HG03442 (cell line): ENCODE data around the gene PPIC.

Source experiments
- ATAC-seq: cut with Tn5 transposase; IDR thresholded peaks from one replicate; pipeline ENCODE4 v1.9.1; 2021; ENCODE audit warnings: mild to moderate bottlenecking, moderate library complexity; ENCODE audit not compliant: unreplicated experiment

Gene PPIC

DNA sequence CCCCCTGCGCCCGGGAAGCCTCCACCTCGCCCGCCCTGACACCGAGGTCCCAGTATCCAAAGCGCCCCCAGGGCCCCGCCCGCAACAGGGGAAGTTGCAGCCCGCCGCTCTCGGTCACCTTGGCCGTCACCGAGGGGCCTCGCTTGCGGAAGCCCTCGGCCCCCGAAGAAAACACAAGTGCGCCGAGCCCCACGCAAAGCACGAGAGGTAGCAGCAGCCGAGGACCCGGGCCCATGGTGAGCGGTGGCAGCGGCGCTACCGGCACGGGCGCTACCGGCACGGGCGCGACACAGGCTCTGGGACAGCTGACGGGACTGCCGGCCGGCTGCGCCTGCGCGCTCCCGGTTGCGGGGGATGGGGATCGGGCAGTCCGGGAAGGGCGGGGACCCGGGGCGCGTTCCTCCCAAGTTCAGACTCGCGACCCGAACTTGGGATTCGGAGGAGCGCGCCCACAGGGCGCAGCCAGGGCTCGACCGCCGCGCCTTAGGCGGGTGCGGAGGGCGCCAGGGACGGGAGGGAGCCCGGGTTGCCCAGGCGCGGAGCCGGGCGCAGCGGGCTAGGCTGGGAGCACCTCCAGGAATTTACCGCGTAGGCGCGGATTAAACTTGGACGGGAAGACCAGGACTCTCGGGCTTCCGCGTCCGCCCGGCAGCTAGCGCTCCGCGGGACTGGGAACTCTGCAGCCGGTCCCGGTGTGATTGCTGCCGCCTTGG, at the start of gene PPIC:
Gene PPIC, minus strand, starts transcription at position 335 of the 713 bp plus-strand sequence. Its CDS starts 100 bp downstream, at position 235.
- ATAC-seq = peak; percentile 44

DNA sequence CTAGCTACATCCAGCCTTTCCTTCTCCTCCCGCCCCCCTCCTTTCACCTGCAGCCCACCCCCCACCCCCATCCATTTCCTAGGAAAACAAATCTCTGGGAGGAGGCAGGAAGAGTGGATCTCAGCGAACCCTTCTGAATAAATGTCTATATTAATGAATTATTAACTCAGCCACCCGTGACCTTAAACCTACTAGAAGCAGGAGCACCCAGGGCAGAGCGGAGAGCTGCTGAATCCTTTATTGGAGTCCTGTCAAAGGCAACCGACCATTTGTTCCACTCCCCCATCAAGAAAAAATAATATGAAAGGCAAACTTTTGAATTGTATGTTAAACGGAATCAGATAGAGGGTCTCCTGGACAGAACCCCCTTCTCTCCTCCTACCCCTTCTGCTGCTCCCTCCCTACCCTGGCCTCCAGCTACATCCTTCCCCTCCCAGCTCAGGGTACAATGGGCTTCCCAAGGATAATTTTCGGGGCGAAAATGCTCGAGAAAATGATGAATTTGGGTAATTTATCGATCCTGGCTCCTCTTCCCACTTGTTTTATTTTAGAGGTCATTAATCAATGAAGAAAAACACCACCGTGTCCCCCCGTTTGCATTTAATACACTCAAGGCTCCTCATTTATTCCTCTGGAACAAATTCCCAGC, 49.2 kb upstream of the PPIC start:
- ATAC-seq = no peak

DNA sequence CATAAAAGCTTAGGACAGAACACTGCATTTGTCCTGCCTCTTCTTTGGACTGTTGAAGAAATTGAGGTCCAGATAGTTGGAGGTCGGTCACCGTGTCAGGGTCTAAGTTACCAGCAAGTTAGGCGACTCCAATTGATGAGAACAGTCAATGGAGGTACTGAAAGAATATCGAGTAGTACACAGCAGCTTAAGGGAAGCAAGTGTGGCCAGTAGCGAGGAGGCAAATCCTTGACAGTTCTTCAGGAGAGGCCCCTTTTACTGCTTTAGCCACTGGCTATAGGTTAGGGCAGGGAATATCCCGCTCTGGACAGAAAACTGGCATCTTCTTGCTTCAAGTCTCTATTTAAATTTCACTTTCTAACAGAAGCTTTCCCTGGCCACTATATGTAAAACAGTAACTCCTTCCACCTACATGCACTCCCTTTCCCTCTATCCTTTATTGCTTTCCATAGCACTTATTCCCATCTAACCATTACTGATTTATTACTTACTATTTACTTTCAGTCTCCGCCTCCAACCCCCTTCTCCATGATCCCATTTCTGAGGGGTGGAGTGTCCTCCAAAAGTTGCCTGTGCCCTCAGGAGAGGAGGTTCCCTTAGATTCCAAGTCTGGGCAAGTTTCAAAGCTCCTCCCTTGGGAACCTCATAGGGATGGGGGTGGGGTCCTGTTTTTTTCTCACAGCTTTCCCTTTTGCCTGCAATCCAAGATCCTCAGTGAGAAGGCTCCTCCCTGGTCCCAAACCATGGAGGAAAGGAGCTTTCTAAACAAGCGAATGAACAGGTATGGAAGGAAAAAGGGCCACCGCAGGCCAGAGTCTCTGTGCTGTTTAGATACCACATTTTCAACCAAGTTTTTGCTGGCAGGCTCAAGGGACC, 48.4 kb upstream of the PPIC start:
- ATAC-seq = no peak

DNA sequence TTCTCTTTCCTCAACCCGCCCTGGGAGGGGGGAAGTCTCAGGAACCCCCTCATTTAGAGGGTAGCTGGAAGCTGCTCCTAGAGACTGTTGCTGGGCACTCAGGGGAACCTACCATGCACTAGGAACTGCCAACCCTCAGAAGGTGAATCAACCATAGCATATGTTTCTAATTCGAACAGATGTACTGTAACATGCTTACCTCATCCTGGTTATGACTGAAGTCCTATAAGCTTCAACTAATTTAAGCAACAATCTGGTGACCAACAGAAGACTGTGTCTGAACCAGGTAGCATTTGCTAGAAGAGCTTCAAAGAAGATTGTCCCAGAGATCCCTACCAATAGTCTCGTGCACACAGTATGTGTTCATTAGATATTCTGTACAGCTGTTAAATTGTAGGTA, 46.8 kb upstream of the PPIC start:
- no peak for ATAC-seq

DNA sequence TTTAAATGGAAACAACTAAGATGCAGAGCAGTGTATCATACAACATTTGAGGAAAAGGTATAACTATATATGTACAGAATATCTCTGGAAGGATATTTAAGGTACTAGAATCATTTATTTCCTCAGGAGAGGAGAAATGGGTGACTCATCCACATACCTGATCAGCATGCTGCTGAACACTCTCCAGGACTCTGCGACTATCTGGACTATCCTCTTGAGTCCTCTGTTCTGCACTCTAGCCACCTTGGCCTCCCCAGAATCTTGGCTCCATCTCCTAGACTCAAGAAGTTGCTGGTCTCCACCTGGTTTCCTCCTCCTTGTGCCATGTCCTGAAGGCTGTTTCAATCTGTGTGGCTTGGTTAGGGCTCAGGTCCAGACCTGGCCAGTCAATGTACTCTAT, 43.7 kb upstream of the PPIC start:
- ATAC-seq = no peak

DNA sequence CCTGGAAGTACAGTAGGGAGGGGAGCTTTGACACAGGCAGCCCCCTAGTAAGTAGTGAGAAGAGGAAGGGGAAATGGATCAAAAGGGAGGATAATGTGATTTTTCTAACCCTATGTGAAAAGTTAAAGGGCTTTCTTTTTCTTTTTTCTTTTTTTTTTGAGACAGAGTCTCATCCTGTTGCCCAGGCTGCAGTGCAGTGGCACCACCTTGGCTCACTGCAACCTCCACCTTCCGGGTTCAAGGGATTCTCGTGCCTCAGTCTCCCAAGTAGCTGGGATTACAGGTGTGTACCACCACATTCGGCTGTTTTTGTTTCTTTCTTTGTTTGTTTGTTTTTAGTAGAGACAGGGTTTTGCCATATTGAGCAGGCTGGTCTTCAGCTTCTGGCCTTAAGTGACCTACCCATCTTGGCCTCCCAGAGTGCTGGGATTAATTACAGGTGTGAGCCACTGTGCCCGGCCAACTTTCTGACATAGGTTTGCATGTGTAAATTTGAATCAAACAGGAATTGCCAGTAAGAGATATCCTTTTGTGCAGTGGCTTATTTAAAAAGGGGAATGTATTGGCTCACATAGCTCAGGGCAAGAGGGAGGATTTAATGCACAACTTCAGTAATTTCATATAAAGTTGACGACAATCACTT, 39.1 kb upstream of the PPIC start:
- no peak for ATAC-seq

DNA sequence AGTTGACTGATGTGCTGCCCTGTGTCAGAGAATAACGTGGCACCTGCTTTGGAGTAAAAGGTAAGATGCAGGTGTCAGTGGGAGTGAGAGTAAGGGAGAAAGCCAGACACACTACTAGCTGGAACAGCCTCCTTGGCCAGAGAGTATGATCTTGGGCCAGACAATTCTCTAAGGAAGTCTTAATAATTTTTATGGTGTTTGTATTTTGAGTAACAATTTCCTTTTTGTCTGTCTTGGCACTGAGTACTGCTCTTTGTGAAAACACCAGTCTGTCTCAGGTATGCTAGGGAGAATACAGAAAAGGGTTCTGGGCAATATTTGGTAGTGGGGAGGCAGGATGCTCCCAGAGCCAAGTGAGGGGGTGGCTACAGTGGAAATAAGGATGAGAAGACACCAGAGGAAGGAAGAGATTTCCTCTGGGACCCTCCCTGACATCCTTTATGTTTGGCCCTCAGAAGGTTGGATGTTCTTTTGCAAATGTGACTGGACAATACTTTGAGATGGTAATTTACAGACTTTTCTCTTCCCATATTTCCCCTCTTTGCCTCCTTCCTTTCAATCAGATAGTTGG, 31.9 kb upstream of the PPIC start:
- no peak for ATAC-seq

DNA sequence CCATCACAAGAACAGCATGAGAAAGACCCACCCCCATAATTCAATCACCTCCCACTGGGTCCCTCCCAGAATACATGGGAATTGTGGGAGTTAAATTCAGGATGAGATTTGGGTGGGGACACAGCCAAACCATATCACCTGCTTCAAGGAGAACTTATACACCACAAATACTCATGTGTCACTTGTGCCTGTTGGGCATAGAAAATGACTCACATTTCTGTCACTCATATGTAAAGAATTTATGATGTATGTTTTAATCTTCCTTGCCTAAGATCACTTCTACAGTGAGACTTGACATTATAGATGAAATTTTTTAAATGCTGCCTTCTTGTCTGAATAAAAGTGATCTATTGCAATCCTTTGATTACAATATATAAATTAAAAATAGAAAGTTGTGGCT, 29.5 kb upstream of the PPIC start:
- no peak for ATAC-seq

DNA sequence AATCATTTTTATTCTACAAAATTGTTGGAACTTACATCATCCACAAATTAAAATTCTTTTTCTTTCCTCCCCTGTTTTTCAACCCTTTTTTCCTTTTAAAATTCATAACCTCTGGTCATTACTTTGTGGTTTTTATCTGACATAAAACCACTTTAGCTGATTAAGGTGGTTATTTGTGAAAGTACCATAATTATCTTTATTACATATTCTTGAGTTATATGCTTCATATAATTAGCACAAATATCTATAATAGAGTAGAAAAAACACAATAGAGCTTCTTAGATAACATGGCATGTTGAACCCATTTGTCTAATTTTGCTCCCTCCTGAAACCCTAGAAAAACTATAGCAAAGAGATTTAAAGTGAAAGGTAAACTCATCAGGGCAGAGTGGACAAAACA, 22.9 kb upstream of the PPIC start:
- no peak for ATAC-seq

DNA sequence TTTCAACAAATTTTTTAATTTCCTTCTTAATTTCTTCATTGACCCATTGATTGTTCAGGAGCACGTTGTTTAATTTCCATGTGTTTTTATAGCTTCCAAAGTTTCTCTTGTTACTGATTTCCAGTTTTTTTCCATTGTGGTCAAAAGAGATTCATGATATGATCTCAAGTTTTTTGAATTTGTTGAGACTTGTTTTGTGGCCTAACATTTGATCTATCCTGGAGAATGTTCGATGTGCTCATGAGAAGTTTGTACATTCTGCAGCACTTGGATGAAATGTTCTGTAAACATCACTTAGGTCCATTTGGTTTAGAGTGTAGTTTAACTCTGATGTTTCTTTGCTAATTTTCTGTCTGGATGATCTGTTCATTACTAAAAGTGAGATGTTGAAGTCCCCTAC, 14.7 kb upstream of the PPIC start:
- ATAC-seq = no peak

DNA sequence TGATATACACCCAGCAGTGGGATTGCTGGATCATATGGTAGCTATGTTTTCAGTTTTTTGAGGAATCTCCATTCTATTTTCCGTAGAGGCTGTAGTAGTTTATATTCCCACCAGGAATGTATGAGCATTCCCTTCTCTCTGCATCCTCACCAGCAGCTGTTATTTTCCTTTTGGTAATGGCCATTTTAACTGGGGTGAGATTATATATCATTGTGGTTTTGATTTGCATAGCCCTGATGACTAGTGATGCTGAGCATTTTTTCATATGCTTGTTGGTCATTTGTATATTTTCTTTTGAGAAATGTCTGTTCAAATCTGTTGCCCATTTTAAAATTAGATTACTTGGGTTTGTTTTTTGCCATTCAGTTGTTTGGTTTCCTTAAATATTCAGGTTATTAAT, 11.2 kb upstream of the PPIC start:
- no peak for ATAC-seq

DNA sequence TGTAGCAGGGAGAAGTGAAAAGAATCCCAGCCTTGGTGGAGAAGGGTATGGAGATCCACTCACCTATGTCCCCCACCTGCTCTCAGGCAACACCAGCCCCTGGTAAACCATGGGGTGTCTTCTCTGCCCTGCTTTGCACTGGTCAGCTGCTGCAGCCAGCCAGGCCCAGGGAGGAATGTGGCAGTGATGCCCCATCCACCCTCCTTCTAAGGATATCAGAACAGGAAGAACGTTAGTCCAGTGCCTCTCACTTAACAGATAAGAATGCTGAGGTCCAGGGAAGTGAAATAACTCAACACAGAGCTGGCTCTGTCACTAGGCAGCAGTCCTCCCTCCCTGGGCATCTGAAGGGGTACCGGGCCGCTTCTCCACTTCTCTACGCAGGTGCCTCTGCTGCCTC, 9.7 kb upstream of the PPIC start:
- no peak for ATAC-seq

DNA sequence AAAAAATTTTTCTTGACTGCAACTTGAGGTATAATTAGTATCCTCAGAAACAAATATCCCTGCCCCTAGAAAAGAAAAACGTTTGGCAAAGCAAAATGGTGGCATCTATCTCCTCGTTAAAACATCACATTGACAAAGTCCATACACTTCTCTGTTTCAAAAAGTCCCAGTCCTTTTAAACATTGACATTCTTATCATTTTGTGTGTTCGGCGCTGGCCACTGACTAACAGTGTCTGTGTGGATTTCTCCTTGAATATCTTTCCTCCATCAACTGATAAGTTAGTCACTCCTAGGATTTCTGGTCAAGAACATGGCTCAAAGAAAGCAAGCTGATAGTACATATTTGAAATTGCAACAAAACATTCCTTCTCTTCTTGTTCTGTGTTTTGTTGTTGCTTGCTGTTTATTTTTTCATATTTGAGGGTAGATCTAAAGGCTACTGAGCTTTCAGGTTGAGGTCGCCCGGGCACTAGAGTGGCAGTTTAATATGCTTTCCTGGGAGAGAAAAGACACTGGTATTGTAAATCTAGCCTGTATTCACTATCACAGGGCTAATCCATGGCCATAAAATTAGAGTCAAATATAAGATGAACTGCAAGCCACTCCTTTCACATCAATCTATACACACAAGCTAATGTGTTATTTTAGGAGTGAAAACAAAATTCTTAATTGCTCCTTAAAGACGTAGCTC, 8.5 kb upstream of the PPIC start:
- no peak for ATAC-seq

DNA sequence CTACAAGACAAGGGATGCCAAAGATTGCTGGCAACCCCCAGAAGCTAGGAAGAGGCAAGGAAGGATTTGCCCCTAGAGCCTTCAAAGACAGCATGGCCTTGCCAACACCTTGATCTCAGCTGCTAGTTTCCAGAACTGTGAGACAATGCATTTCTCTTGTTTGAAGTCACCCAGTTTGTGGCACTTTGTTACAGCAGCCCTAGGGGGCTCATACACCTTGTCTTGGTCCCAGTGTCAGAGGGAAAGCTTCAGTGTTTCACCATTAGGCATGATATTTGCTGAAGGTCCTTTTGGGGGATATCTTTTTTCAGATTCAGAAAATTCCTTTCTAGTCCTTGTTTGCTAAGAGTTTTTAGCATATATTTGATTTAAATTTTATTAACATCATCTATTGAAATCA, 3.1 kb upstream of the PPIC start:
- ATAC-seq = no peak

DNA sequence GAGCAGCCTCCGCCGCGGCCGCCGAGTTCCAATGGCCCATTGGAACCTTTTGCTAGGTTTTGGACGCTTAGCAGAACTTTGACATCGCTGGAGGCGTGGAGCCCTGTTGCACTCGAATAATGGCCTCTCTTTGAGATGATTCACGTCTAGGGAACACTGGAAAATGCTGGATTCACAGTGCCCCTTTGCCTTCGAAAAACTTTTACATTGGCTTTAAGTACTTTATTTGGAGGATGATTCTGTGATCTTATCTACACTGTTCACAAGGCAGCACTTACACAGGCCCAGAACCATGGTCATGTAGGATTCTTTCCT, 536 bp upstream of the PPIC start:
- ATAC-seq = no peak

DNA sequence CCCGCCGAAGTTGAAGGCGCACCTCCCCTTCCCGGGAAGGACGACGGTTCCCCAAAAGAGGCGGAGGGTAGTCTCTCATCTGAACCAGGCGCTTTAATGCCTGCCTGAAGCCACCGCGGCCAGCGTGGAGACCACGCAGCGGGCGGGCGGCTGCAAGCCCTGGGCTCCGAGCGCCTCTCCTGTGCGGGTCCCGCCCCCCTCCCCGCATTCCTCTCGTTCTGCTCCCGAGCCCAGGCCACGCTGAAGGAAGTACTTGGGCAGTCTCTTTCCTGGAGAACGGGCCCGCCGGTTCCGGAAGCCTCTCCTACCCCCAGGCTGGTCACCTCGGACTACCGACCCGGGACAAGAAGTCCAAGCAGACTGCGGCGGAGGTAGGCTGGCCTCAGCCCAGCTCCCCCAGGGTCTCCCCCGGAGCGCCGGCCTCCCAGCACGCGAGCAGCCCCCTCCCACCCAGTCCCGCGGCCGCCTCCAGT, 571 bp downstream of the PPIC start:
- ATAC-seq = peak; percentile 18

DNA sequence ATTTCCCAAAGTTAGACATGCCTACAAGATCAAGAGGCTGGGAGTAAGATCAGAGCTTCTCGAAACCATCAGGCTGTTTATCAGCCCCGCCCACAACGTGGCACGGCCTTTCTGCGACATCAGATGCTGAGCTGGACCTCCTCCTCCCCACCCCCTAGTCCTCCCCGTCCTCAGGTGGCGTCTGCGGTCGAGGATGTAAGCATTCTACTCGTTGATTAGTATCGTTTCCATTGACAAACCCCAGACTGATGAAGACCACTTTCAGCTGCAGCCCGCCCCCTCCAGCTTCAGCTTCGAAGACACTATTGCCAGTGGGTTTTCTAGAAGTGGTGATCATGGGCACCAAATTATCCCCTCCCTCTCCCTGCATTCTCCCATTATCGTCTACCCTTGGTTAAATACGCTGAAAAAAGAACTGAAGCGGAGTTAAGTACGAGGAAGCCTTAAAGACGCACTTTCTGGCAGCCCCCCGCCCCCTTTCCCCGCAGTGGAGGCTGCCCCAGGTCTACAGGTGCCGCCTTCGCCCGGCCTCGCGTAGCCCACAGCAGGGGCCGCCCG, 1.1 kb downstream of the PPIC start:
- ATAC-seq = peak; percentile 31

DNA sequence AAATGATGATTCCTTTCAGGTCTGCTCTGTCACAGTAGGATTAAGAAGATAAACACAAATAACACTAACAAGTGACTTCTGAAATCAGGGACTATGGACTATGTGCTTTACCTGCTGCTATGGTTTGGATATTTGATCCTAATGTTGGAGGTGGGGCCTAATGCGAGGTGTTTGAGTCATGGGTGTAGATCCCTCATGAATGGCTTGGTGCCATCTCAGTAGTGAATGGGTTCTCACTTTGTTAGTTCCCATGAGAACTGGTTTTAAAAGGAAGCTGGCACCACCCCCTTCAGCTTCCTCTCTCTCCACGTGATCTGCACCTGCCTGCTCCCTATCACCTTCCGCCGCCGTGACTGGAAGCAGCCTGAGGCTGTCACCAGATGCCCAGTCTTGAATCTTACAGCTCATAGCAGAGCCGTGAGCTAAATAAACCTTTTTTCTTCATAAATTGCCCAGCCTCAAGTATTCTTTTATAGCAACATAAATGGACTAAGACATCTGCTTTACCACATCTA, 3.3 kb downstream of the PPIC start:
- no peak for ATAC-seq

DNA sequence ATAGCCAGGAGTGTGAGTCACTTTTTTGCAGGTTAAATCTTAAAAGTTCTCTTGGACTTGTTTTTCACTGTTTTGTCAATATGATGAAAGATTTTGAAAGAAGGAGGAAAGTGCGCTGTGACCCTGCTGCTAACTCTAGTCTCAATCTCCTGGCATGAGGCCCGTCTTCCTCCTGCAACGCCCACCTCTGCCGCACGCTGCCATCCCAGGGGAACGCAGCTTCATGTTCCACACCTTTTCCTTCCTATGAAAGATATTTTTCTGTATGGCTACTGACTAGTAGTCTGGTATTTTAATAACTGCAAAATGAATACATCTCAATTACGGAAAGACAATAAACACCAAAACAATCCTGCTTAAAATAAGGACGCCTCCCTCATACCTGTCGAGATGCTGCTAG, 8.3 kb downstream of the PPIC start:
- ATAC-seq = no peak

DNA sequence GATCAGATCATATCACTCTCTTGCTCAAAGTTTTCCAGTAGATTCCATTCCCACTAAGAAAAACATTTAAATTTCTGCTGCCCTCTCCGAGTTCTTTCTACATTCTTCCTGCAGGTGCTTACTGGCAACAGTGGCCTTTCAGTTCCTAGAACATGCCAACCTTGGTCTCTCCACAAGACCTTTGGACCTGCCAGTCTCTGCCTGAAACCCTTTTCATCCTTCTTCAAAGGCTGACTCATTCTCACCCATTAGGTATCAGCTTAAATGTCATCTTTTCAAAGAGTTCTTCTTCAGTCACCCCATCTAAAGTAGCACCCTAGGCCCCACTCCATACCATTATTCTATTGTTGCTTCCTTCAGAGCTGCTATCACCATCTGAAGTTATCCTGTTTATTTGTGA, 21.8 kb downstream of the PPIC start:
- ATAC-seq = no peak
